ENCODE data around the gene LAMP5.

- TF ChIP-seq EP300 (IDR thresholded peaks at IDR 0.05) = no peak
- no peak for TF ChIP-seq POLR2AphosphoS5 (IDR thresholded peaks at IDR 0.05)
- no peak for TF ChIP-seq CTCF (IDR thresholded peaks at IDR 0.05)
- no peak for TF ChIP-seq POLR2A (IDR thresholded peaks at IDR 0.05)
Measured at GRCh38 chr20:9480066-9480465, 34.3 kb upstream of the LAMP5 start.

Data from suprapubic skin (tissue), 4 donors.